K562 (cell line): ENCODE measurements around the gene PLEKHG4B. TPM values are rescaled to one million over a fixed set of nuclear protein-coding genes. Genes with fewer than 3 reads are reported as not detected.

Source experiments
- ATAC-seq: fragments of 200-7000 bp; cut with Tn5 transposase; 3 replicates; pipeline ENCODE4 v1.9.1; 2020; ENCODE audit warnings: moderate library complexity
- BruUV-seq: library from RNA; stranded (reverse); fragments of 400-500 nt; replicated peaks from 2 replicates; lab custom pipeline; 2021; lab: Mats Ljungman, UMichigan
- CTCF ChIA-PET: fragments of 300-600 bp; formaldehyde crosslinking; extraction: SDS; loops from one replicate; lab custom pipeline; 2021; ENCODE audit warnings: low intra/inter-chr PET ratio; lab: Yijun Ruan, JAX
- POLR2A ChIA-PET: fragments of 300-600, 350-650 bp; sonication (Branson Sonifier 250); formaldehyde crosslinking; extraction: SDS; loops from one replicate; lab custom pipeline; 2021; ENCODE audit warnings: antibody characterized with exemption, inconsistent platforms; lab: Yijun Ruan, JAX
- DNase-seq, 4 experiments: peaks; one replicate each; pipeline versions ENCODE4 v3.0.0 to v3.0.0-alpha.2; 2011 to 2018; ENCODE audit warnings: low spot score in 3 of 4, mixed read lengths in 3 of 4; ENCODE audit errors: extremely low read depth in 1 of 4
- FAIRE-seq: peaks from 2 replicates; lab custom pipeline; 2011; peaks lifted over from hg19 to GRCh38; lab: Jason Lieb, UNC
- H2AFZ ChIP-seq: 2 replicates; pipeline ENCODE4 v1.6.0; 2011; ENCODE audit warnings: low read depth, low read length, control low read depth, inconsistent platforms
- H3K27ac ChIP-seq: fragments of 200-600 bp; 3 replicates; pipeline ENCODE4 v1.8.0; 2011; ENCODE audit warnings: low read depth, mild to moderate bottlenecking, control low read depth, inconsistent platforms, low read length, moderate library complexity, mixed read lengths; ENCODE audit errors: extremely low read depth
- H3K27me3 ChIP-seq, 2 experiments: fragments of 300-600 bp in 1 of 2; 2 replicates in 1 of 2; 3 replicates in 1 of 2; pipeline versions ENCODE4 v1.6.0 to v1.8.0; 2011; ENCODE audit warnings: inconsistent platforms in 2 of 2, low read length in 2 of 2, mild to moderate bottlenecking in 1 of 2, mixed read lengths in 1 of 2, moderate library complexity in 1 of 2; ENCODE audit not compliant: control insufficient read depth in 2 of 2, insufficient read depth in 2 of 2
- H3K36me3 ChIP-seq: fragments of 300-600 bp; 3 replicates; pipeline ENCODE4 v1.8.0; 2011; ENCODE audit warnings: mild to moderate bottlenecking, low read length, inconsistent platforms; ENCODE audit not compliant: control insufficient read depth, insufficient read depth
- H3K4me1 ChIP-seq, 2 experiments: fragments of 200-600 bp in 1 of 2; replicated peaks in 1 of 2; 2 replicates in 1 of 2; 3 replicates in 1 of 2; pipeline versions ENCODE4 v1.5.1 to v1.8.0; 2011; ENCODE audit warnings: inconsistent platforms in 2 of 2, low read length in 2 of 2, mild to moderate bottlenecking in 1 of 2, mixed read lengths in 1 of 2, moderate library complexity in 1 of 2; ENCODE audit not compliant: control insufficient read depth in 2 of 2, insufficient read depth in 2 of 2
- H3K4me2 ChIP-seq: 2 replicates; pipeline ENCODE4 v1.6.1; 2011; ENCODE audit warnings: low read length, control low read depth, inconsistent platforms, mixed read lengths; ENCODE audit not compliant: insufficient read depth
- H3K4me3 ChIP-seq: fragments of 200-600 bp; sonication (generic), shearing (Covaris generic); 2 replicates; pipeline ENCODE4 v1.5.1; 2016; ENCODE audit warnings: control low read depth, inconsistent platforms
- H3K79me2 ChIP-seq: fragments of 200-600 bp; 3 replicates; pipeline ENCODE4 v1.8.0; 2011; ENCODE audit warnings: low read length, inconsistent platforms; ENCODE audit not compliant: control insufficient read depth, insufficient read depth
- H3K9ac ChIP-seq, 2 experiments: 2 replicates each; pipeline versions ENCODE4 v1.6.0 to v1.6.1; 2011; ENCODE audit warnings: low read depth in 2 of 2, low read length in 2 of 2, control low read depth in 1 of 2, inconsistent platforms in 1 of 2, mild to moderate bottlenecking in 1 of 2, mixed read lengths in 1 of 2; ENCODE audit not compliant: insufficient read depth in 1 of 2
- H3K9me1 ChIP-seq: one replicate; pipeline ENCODE4 v1.6.0; 2011; ENCODE audit warnings: inconsistent platforms, mild to moderate bottlenecking, low read length, moderate library complexity; ENCODE audit not compliant: control insufficient read depth, insufficient read depth
- H3K9me3 ChIP-seq: replicated peaks from 2 replicates; pipeline ENCODE4 v1.5.1; 2011; ENCODE audit warnings: low read depth, low read length, inconsistent platforms; ENCODE audit not compliant: control insufficient read depth, insufficient read depth
- H4K20me1 ChIP-seq: replicated peaks from 2 replicates; pipeline ENCODE4 v1.6.1; 2011; ENCODE audit warnings: low read length, inconsistent platforms, mixed read lengths; ENCODE audit not compliant: control insufficient read depth, insufficient read depth
- BMI1 ChIP-seq: fragments of 150-350 bp; IDR thresholded peaks from 2 replicates; pipeline ENCODE4 v1.6.1; 2014; ENCODE audit warnings: low read length
- COPS2 ChIP-seq: fragments of 450-650 bp; conservative IDR thresholded peaks from 2 replicates; pipeline ENCODE4 v1.6.1; 2016; ENCODE audit warnings: mild to moderate bottlenecking, moderate library complexity
- HDGF ChIP-seq: fragments of 450-650 bp; IDR thresholded peaks from 2 replicates; pipeline ENCODE4 v1.6.1; 2016
- PRMT5 ChIP-seq: sonication (generic); formaldehyde crosslinking; IDR thresholded peaks from 2 replicates; pipeline ENCODE4 v1.5.0; 2020; ENCODE audit warnings: missing genetic modification reagents
- SIN3A ChIP-seq, 2 experiments: fragments of 150-350 bp in 1 of 2; IDR thresholded peaks; 2 replicates each; pipeline ENCODE4 v1.6.1; 2011 to 2016; ENCODE audit warnings: borderline replicate concordance in 2 of 2, low read depth in 2 of 2, low read length in 2 of 2, mild to moderate bottlenecking in 2 of 2, moderate library complexity in 2 of 2; ENCODE audit not compliant: control insufficient read depth in 1 of 2
- TEAD2 ChIP-seq: fragments of 450-650 bp; IDR thresholded peaks from 2 replicates; pipeline ENCODE4 v1.6.1; 2016; ENCODE audit warnings: missing genetic modification characterization, control low read depth, missing compliant biosample characterization
- ZNF239 ChIP-seq: fragments of 250-450 bp; sonication (Bioruptor Pico); IDR thresholded peaks from 2 replicates; pipeline ENCODE4 v1.4.0; 2020; ENCODE audit warnings: mild to moderate bottlenecking
- WGBS: fragments of 100-300 bp; shearing (Covaris generic); methylation state at CpG from one replicate; pipeline ENCODE4 v1.1.6; 2016; ENCODE audit warnings: low coverage, mixed read lengths; ENCODE audit not compliant: insufficient coverage; ENCODE audit errors: missing lambda C conversion rate; 5-methylcytosine and 5-hydroxymethylcytosine counted together
- in situ Hi-C: fragments of 300-500 bp; cut with MboI; formaldehyde crosslinking; loops from 4 replicates; pipeline ENCODE4 v1.15.0; 2018; ENCODE audit warnings: inconsistent platforms, mixed read lengths
- intact Hi-C: fragments of 100-400 bp; cut with micrococcal nuclease; formaldehyde crosslinking; loops from 2 replicates; pipeline ENCODE4 v1.14.2; 2022
- polyA plus RNA-seq, 8 experiments: library from polyadenylated mRNA; depleted of rRNA in 4 of 8; stranded (reverse) in 5 of 8; unstranded in 3 of 8; fragments of >200 nt; fragmentation: Nextera tagmentation in 2 of 8; fragmentation: Illumina TruSeq in 1 of 8; extraction: Ambion mirVana in 2 of 8; extraction: Trizol in 1 of 8; gene quantifications; 2 replicates each; pipeline versions ENCODE4 v1.2.1 to v1.2.3, GENCODE V29; 2011 to 2014; ENCODE audit warnings: inconsistent platforms in 1 of 8, missing spikeins in 1 of 8
- total RNA-seq, 7 experiments: library from RNA; depleted of rRNA in 6 of 7; stranded (reverse); fragments of >200 nt in 6 of 7; fragmentation: Illumina TruSeq in 2 of 7; extraction: Trizol in 2 of 7; gene quantifications; 2 replicates each; pipeline versions ENCODE4 v1.2.1 to v1.2.3, GENCODE V29; 2011 to 2021; ENCODE audit warnings: low replicate concordance in 1 of 7
- TF ChIP-seq, protein P1 (sequence below), 2 experiments: fragments of 450-650 bp in 1 of 2; sonication (generic) in 1 of 2; formaldehyde crosslinking in 1 of 2; IDR thresholded peaks in 1 of 2; conservative IDR thresholded peaks in 1 of 2; 2 replicates each; pipeline versions ENCODE4 v1.6.1 to v1.8.1; 2016 to 2023; ENCODE audit warnings: mild to moderate bottlenecking in 2 of 2, moderate library complexity in 2 of 2, inconsistent platforms in 1 of 2, missing genetic modification reagents in 1 of 2
- TF ChIP-seq, protein P2 (sequence below): fragments of 450-650 bp; IDR thresholded peaks from 2 replicates; pipeline ENCODE4 v1.6.1; 2018; ENCODE audit warnings: mild to moderate bottlenecking, low read depth; ENCODE audit not compliant: partially characterized antibody
- TF ChIP-seq, protein P3 (sequence below): fragments of 450-650 bp; IDR thresholded peaks from 2 replicates; pipeline ENCODE4 v1.6.1; 2016; ENCODE audit warnings: antibody characterized with exemption
- TF ChIP-seq, protein P4 (sequence below): fragments of 250-450 bp; sonication (Bioruptor Pico); IDR thresholded peaks from 2 replicates; pipeline ENCODE4 v1.4.0; 2020; ENCODE audit warnings: mild to moderate bottlenecking, moderate library complexity
- TF ChIP-seq, protein P5 (sequence below): fragments of 450-650 bp; IDR thresholded peaks from 2 replicates; pipeline ENCODE4 v1.6.1; 2016; ENCODE audit warnings: mild to moderate bottlenecking

Gene PLEKHG4B
- total and polyA plus RNA-seq, 9 of the 15 experiments (the other 6 are each of a cell fraction or from before 2014, with no cell fraction given), result 0.02 TPM; not detected in 8

DNA sequence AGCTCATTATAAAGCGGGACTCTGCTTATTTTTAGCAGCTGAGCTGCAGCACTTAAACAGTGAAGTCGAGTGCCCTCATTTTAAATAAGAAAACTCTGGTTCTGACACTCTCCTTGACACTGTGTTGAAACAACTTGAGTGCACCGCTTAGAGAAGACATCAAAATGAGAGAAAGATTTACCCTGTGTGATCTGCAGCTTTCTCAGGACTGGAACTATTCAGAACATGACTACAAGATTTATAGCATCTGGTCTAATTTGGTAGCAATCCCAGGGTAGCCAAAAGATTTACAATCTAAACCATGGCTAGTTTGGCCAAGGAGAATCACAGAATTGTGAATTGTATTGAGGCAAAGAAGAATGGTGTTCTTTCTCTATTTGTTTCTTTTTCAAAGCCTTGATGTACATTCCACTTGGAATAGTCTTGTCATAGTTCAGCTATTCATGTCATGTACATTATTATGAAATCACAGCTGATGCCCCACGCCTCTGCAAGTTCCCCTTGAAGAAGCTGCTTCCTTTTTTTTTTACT, 38.7 kb downstream of the PLEKHG4B start (continued):
- no peak for TF ChIP-seq ZNF239 (CRISPR knock-in tag)

DNA sequence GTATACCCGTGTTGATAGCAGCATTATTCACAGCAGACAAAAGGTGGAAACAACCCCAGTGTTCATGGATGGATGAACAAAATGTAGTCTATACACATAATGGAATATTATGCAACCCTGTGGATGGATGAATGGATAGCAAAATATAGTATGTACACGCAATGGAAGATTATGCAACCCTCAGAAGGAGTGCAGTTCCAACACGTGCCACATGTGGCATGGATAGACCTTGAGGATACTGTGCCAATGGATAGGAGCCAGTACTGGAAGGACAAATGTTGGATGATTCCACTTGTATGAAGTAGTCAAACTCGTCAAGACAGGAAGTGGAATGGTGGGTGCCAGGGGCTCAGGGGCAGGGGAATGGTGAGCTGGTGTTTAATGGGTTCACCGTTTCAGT, 44.9 kb downstream of the PLEKHG4B start:
- Histone ChIP-seq H3K27ac (no peak overlapping the region), H2AFZ (no peak overlapping the region), H3K4me1 (peaks cover 0 to 8% of the 10 kb centered on the region in 2 experiments; a peak in 1 of 5 replicates), H3K4me2 (no peak overlapping the region), H3K9me1 (no peaks in the 10 kb centered on the region), H3K27me3 (peaks cover 13 to 23% of the 10 kb centered on the region in 2 experiments; a peak in 4 of 5 replicates), H3K36me3 (no peaks in the 10 kb centered on the region), H3K9me3 (no peaks in the 10 kb centered on the region), H3K9ac (no peak overlapping the region), H4K20me1 (no peaks in the 10 kb centered on the region), H3K79me2 (no peaks in the 10 kb centered on the region), H3K4me3 (no peak overlapping the region)
- ChIA-PET CTCF (no interaction called here), POLR2A (no interaction called here)
- in situ Hi-C loops, result no loop called here
- no TSS peak for BruUV-seq
- peak; percentile 68 for ATAC-seq
- FAIRE-seq, result no peak
- intact Hi-C loops, result no loop called here
- DNase-seq, result no peak
- WGBS, result 0% methylated on average over 5 of the region's 5 CpGs
- TF ChIP-seq, protein P1, sequence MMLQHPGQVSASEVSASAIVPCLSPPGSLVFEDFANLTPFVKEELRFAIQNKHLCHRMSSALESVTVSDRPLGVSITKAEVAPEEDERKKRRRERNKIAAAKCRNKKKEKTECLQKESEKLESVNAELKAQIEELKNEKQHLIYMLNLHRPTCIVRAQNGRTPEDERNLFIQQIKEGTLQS (IDR thresholded peaks at IDR 0.05), result peak; percentile 28; the same call in 1 of the 2 replicates
- TF ChIP-seq, protein P1 (CRISPR knock-in tag; conservative IDR thresholded peaks at IDR 0.05), result no peak
- TF ChIP-seq HDGF (no peak), TEAD2 (tag) (no peak), PRMT5 (CRISPR knock-in tag) (no peak), BMI1 (no peak), COPS2 (no peak), SIN3A (IDR thresholded peaks at IDR 0.05; ENCODE audit: borderline replicate concordance in 2 of 2, control insufficient read depth in 1 of 2, low read depth in 2 of 2, low read length in 2 of 2) (no peak)
- TF ChIP-seq, protein P2, sequence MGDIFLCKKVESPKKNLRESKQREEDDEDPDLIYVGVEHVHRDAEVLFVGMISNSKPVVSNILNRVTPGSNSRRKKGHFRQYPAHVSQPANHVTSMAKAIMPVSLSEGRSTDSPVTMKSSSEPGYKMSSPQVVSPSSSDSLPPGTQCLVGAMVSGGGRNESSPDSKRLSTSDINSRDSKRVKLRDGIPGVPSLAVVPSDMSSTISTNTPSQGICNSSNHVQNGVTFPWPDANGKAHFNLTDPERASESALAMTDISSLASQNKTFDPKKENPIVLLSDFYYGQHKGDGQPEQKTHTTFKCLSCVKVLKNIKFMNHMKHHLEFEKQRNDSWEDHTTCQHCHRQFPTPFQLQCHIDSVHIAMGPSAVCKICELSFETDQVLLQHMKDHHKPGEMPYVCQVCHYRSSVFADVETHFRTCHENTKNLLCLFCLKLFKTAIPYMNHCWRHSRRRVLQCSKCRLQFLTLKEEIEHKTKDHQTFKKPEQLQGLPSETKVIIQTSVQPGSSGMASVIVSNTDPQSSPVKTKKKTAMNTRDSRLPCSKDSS, result no peak
- TF ChIP-seq, protein P3, sequence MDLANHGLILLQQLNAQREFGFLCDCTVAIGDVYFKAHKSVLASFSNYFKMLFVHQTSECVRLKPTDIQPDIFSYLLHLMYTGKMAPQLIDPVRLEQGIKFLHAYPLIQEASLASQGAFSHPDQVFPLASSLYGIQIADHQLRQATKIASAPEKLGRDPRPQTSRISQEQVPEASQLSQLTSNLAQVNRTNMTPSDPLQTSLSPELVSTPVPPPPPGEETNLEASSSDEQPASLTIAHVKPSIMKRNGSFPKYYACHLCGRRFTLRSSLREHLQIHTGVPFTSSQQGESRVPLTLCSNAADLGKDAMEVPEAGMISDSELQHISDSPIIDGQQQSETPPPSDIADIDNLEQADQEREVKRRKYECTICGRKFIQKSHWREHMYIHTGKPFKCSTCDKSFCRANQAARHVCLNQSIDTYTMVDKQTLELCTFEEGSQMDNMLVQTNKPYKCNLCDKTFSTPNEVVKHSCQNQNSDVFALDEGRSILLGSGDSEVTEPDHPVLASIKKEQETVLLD, result no peak
- TF ChIP-seq, protein P4, sequence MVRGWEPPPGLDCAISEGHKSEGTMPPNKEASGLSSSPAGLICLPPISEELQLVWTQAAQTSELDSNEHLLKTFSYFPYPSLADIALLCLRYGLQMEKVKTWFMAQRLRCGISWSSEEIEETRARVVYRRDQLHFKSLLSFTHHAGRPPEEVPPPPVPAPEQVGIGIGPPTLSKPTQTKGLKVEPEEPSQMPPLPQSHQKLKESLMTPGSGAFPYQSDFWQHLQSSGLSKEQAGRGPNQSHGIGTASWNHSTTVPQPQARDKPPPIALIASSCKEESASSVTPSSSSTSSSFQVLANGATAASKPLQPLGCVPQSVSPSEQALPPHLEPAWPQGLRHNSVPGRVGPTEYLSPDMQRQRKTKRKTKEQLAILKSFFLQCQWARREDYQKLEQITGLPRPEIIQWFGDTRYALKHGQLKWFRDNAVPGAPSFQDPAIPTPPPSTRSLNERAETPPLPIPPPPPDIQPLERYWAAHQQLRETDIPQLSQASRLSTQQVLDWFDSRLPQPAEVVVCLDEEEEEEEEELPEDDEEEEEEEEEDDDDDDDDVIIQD, result no peak
- TF ChIP-seq, protein P5, sequence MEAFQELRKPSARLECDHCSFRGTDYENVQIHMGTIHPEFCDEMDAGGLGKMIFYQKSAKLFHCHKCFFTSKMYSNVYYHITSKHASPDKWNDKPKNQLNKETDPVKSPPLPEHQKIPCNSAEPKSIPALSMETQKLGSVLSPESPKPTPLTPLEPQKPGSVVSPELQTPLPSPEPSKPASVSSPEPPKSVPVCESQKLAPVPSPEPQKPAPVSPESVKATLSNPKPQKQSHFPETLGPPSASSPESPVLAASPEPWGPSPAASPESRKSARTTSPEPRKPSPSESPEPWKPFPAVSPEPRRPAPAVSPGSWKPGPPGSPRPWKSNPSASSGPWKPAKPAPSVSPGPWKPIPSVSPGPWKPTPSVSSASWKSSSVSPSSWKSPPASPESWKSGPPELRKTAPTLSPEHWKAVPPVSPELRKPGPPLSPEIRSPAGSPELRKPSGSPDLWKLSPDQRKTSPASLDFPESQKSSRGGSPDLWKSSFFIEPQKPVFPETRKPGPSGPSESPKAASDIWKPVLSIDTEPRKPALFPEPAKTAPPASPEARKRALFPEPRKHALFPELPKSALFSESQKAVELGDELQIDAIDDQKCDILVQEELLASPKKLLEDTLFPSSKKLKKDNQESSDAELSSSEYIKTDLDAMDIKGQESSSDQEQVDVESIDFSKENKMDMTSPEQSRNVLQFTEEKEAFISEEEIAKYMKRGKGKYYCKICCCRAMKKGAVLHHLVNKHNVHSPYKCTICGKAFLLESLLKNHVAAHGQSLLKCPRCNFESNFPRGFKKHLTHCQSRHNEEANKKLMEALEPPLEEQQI, result no peak
